ENCODE results near the gene GAS2L1. TPM values are rescaled to one million over a fixed set of nuclear protein-coding genes. Genes with fewer than 3 reads are reported as not detected.

GAS2L1 gene
- total and polyA plus RNA-seq, 4 donors: 3.8 to 40.1 (median 16.3) TPM

- Histone ChIP-seq H3K9ac (ENCODE audit: insufficient read depth in 1 of 2, low read length in 2 of 2) (no peak overlapping the region), H3K27me3 (ENCODE audit: control insufficient read depth in 3 of 3, insufficient read depth in 3 of 3, low read length in 2 of 3) (no peaks in the 10 kb centered on the region), H3K9me3 (ENCODE audit: control insufficient read depth in 4 of 4, insufficient read depth in 3 of 4, low read length in 3 of 4) (no peaks in the 10 kb centered on the region), H3K36me3 (ENCODE audit: control insufficient read depth in 4 of 4, insufficient read depth in 4 of 4, low read length in 4 of 4) (peaks cover 0 to 69% (median 9%) of the 10 kb centered on the region in 4 donors), H3K27ac (ENCODE audit: low read depth in 1 of 2, low read length in 1 of 2) (no peak overlapping the region), H3K4me3 (no peak overlapping the region), H3K4me1 (ENCODE audit: control insufficient read depth in 5 of 5, insufficient read depth in 5 of 5, low read length in 5 of 5) (peaks cover 0 to 12% (median 3%) of the 10 kb centered on the region in 5 donors)
- WGBS, 2 donors: 92 to 93% methylated on average over 34 of the region's 34 CpGs
- TF ChIP-seq CTCF (IDR thresholded peaks at IDR 0.05; ENCODE audit: control extremely low read depth, extremely low read depth): no peak
- ATAC-seq (ENCODE audit: insufficient read depth, low FRiP score) (no peak), DNase-seq (no peak)
Observed at GRCh38 chr22:29328566-29329500, 22.4 kb downstream of the GAS2L1 start.

GRCh38 chr22:29329581-29329980 lies 23.1 kb downstream of the GAS2L1 start:
- DNase-seq: no peak
- H3K27ac ChIP-seq (ENCODE audit: low read depth in 1 of 2, low read length in 1 of 2): no peak overlapping the region
- H3K4me1 ChIP-seq (ENCODE audit: control insufficient read depth in 5 of 5, insufficient read depth in 5 of 5, low read length in 5 of 5): peaks cover 0 to 12% (median 3%) of the 10 kb centered on the region in 5 donors
- 95 to 96% methylated on average over 11 of the region's 11 CpGs for WGBS, 2 donors
- no peak for ATAC-seq (ENCODE audit: insufficient read depth, low FRiP score)
- no peak overlapping the region for H3K9ac ChIP-seq (ENCODE audit: insufficient read depth in 1 of 2, low read length in 2 of 2)
- no peak overlapping the region for H3K4me3 ChIP-seq
- no peak for TF ChIP-seq CTCF (IDR thresholded peaks at IDR 0.05; ENCODE audit: control extremely low read depth, extremely low read depth)
- H3K9me3 ChIP-seq (ENCODE audit: control insufficient read depth in 4 of 4, insufficient read depth in 3 of 4, low read length in 3 of 4): no peaks in the 10 kb centered on the region
- H3K36me3 ChIP-seq (ENCODE audit: control insufficient read depth in 4 of 4, insufficient read depth in 4 of 4, low read length in 4 of 4): peaks cover 0 to 76% (median 9%) of the 10 kb centered on the region in 4 donors
- H3K27me3 ChIP-seq (ENCODE audit: control insufficient read depth in 3 of 3, insufficient read depth in 3 of 3, low read length in 2 of 3): no peaks in the 10 kb centered on the region

- Histone ChIP-seq H3K4me1 (ENCODE audit: control insufficient read depth in 5 of 5, insufficient read depth in 5 of 5, low read length in 5 of 5) (peaks cover 0 to 12% (median 3%) of the 10 kb centered on the region in 5 donors), H3K27me3 (ENCODE audit: control insufficient read depth in 3 of 3, insufficient read depth in 3 of 3, low read length in 2 of 3) (no peaks in the 10 kb centered on the region), H3K9me3 (ENCODE audit: control insufficient read depth in 4 of 4, insufficient read depth in 3 of 4, low read length in 3 of 4) (no peaks in the 10 kb centered on the region), H3K9ac (ENCODE audit: insufficient read depth in 1 of 2, low read length in 2 of 2) (no peak overlapping the region), H3K36me3 (ENCODE audit: control insufficient read depth in 4 of 4, insufficient read depth in 4 of 4, low read length in 4 of 4) (peaks cover 0 to 83% (median 10%) of the 10 kb centered on the region in 4 donors), H3K4me3 (no peak overlapping the region), H3K27ac (ENCODE audit: low read depth in 1 of 2, low read length in 1 of 2) (no peak overlapping the region)
- DNase-seq (no peak), ATAC-seq (ENCODE audit: insufficient read depth, low FRiP score) (no peak)
- 93 to 96% methylated on average over 18 to 19 of the region's 19 CpGs for WGBS, 2 donors
- TF ChIP-seq CTCF (IDR thresholded peaks at IDR 0.05; ENCODE audit: control extremely low read depth, extremely low read depth): no peak
Observed at GRCh38 chr22:29330291-29330690, 23.8 kb downstream of the GAS2L1 start.
